Hypothalamus (tissue), 51 donors: ENCODE results near the gene HSPBAP1.

Experiments
- DNase-seq, 51 donors: peaks; one replicate each; lab custom pipeline; 2025; lab: John Stamatoyannopoulos, UW

HSPBAP1 gene

GRCh38 chr3:122691195-122691594 is 102.4 kb downstream of the HSPBAP1 start:
- no peak for DNase-seq

GRCh38 chr3:122690096-122690495 is 103.5 kb downstream of the HSPBAP1 start:
- no peak for DNase-seq
